GM19397 (cell line): ENCODE data around the gene AURKAIP1.
"Not testable (repeated sequence)": the region's sequence is repeated elsewhere in the genome, so short reads cannot be mapped to it uniquely, and the experiment has no call there.

Experiments used
- ATAC-seq: cut with Tn5 transposase; IDR thresholded peaks from one replicate; pipeline ENCODE4 v1.9.1; 2021; ENCODE audit warnings: mild to moderate bottlenecking, moderate library complexity; ENCODE audit not compliant: unreplicated experiment

Gene AURKAIP1

DNA sequence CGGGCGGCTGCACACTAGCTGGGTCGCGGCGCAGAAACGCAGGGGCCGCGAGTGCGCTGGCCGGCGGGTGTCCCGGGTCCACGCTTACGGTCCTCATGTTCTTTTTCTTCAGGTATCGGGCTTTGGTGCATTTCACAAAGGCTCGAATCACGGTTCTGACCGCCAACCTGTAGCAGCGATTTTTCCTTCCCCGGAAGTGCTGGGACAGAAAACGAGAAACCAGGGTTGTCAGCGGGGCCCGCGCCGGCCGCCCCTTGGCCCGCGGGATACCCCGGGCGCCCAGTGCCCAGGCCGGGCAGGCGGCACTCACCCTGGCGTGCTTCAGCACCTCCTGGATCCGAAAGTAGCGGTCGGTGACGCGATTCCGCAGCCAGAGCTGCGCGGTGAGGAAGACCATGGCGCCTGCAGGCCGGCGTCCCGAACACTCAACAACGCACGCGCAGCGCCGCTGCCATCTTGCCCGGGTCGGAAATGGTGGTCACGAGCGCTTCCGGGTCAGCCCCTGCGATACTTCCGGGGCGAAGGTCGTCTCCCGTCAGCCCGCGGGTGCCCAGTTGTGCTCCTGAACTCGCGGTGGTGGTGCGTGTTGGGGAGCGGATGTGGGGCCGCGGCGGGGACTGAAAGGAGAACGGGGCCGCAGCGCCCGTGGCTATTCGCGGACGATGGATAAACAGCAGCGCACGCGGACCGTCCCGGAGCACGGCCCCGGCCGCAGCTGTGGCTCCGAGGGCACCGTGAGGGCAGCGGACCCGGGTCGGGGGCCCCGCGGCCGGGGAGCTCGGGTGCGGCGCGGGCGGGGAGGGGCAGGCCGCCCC lies 32.0 kb upstream of the AURKAIP1 start, which contains the start of gene MRPL20:
MRPL20 (minus strand) TSS at position 473 of the 815 bp plus-strand sequence; CDS start at position 397, 76 bp downstream.
- ATAC-seq: peak; percentile 89

- ATAC-seq: no peak
Measured at GRCh38 chr1:1406101-1406820, 31.3 kb upstream of the AURKAIP1 start.

- no peak for ATAC-seq
Measured at GRCh38 chr1:1403653-1404052, 28.6 kb upstream of the AURKAIP1 start.

GRCh38 chr1:1402901-1403392 lies 27.9 kb upstream of the AURKAIP1 start:
- not testable (repeated sequence) for ATAC-seq

- ATAC-seq: no peak
Measured at GRCh38 chr1:1402072-1402900, 27.3 kb upstream of the AURKAIP1 start.

- ATAC-seq: no peak
Measured at GRCh38 chr1:1401457-1402010, 26.5 kb upstream of the AURKAIP1 start.

DNA sequence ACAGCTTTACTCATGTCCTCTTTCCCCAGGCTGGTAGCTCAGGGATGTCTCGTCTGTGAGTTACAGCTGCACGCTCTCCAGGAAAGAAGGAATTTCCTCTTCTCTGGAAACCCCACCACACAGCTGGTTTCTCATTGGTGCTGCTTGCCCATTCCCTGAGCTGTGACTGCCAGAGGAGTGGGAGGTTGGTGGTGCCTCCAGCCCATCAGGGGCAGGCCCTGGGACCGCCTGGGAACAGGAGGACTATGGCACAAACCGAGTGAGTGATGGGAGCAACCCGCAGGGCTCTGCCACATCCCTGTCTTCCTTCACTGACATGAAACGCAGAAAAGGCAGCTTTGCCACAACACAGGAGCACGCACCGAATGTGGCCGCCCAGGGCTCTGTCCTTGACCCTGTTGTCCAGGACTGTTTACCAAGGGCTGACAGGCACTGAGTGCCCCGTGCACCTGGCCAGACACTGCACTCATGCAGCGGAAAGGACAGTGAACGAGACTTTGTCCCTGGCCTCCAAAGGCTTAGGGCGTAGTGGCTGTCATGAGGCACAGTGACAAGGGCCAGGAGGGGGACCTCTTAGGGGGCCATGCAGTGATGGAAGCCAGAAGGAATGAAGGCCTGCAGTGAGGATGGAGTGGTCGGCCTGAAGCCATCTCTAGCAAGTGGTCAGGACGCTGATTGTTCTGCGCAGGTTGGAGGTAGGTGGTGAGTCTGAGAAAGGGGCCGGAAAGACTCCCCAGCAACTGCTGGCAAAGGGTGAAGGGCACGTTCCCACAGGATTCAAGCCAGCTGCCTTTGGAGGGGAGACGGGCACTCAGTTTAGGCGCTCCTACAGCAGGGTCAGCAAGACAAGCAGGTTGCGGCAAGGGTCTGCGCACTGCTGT lies 25.8 kb upstream of the AURKAIP1 start:
- no peak for ATAC-seq

GRCh38 chr1:1399872-1400575 lies 25.0 kb upstream of the AURKAIP1 start:
- no peak for ATAC-seq

DNA sequence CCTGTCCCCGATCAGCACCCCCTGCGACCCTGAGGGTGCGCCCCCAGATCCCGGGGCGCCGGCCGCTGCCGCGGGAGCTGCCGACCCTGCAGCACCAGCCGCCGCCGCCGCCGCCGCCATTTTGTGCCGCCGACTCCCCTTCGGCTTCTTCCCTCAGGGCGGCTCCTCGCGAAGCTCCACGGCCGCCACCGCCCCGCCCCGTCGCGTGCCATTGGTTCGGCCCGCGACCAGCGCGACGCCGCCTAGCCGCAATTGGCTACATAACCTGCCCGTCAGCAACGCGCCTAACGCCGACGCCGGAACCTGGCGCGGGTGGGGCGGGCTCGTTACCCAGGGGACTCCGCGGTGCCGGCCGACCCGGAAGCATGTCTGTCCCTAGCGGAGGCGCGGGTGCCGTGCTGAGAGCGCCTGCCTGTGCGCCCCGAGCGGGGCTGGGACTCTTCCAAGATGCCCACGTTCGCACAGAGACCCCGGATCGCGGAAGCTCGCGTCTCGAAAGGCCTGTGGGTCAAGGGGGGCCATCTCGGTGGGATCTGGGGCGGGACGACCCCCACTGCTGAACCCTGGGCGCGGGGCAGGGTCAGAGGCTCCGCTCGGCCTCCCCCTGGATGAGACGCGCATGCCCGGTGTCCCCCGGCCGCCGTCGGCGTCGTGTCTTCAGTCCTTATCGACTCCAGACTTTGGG lies 24.3 kb upstream of the AURKAIP1 start, which contains the start of gene CCNL2:
CCNL2 (minus strand) TSS at position 149 of the 685 bp plus-strand sequence; CDS start at position 120, 29 bp downstream.
- ATAC-seq: peak; percentile 89

DNA sequence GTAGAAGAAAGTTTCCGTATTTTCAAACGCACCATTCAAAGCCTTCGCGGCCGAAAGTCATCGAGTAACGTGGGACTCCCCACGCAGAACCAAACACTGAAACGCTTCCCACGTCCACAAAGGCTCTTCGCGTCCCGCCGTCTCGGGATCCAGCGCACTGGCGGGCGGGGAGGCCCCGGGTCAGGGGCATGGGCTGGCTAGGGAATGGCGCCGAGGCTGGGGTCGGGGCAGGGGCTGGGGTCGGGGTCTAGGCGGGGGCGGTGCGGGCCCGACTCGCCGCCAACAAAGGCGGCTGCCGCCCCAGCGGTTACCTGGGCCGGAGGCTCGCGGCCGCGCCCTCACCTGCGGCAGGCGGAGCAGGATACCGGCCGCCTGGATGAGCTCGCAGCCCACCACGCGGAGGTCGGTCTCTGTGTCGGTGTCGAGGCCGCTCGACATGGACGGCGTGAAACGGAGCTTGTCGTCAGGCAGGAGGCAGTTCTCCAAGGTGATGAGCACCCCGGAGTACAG lies 23.7 kb upstream of the AURKAIP1 start:
- ATAC-seq: no peak

DNA sequence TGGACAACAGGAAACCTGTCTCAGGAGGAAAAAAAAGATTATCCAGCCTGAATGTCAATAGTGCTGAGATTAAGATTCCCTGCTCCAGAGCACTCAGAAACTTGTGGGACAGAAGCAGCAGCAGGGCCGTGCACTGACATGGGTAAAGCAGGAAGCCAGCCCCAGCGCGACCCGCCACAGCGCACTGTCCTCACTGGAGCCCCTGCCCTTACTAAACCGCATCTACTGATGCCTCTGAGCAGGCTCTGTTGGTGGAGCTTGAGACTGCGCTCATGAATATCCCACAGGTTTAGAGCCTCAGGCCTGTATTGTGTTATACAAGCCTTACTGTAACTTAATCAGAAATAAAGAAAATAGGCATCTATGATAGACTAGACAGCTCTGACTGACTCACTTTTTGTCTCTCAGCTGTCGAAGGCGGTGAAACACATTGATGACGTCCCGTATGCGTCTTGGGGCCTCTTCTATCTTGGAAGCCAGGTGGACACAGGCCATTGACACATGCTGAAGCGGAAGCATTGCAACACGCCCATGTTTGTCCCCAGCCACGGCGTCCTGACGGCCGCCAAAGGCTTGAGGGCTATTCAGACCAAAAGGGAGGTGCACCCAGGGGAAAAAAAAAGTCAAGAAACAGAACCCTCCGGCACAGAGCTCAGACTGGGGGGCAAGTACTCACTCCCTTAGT lies 23.0 kb upstream of the AURKAIP1 start:
- no peak for ATAC-seq

GRCh38 chr1:1395166-1395565 lies 20.2 kb upstream of the AURKAIP1 start:
- no peak for ATAC-seq

DNA sequence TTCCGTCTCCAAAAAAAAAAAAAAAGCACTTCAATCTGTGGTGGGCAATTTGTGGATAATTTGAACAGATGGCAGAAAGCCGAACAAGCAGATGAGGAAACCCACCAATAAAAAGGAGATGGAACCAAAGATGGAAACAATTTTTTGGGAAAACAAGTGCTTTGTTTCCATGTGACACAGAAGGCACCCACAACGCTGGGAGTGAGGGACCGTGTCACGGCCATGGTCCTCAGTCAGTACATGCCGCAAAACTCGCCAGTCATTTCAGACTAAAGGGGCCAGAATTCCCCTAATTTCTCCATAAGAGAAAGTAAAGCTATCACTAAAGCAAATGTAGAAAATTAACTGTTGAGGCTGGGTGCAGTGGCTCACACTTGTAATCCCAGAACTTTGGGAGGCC lies 19.1 kb upstream of the AURKAIP1 start:
- no peak for ATAC-seq

GRCh38 chr1:1393428-1393827 lies 18.4 kb upstream of the AURKAIP1 start:
- no peak for ATAC-seq

DNA sequence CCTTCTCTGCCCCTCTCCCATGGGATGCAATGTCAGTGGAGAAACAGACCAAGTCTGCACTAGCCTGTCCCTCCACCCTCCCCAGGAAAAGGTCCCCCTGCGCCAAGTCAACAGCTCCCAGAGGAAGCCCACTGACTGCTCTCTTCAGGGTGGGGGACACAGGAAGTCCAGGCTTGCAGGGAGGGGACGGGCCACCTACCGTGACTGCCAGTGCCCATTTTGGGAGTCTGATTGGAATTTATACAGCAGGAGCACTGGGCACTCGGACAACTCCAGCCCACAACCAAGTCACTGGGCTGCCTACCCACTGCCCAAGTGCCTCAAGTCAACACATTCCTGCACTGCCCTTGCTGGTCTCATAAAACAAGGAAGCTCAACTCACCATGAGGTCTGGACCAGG lies 18.0 kb upstream of the AURKAIP1 start:
- ATAC-seq: no peak

GRCh38 chr1:1391225-1391624 lies 16.2 kb upstream of the AURKAIP1 start:
- no peak for ATAC-seq

DNA sequence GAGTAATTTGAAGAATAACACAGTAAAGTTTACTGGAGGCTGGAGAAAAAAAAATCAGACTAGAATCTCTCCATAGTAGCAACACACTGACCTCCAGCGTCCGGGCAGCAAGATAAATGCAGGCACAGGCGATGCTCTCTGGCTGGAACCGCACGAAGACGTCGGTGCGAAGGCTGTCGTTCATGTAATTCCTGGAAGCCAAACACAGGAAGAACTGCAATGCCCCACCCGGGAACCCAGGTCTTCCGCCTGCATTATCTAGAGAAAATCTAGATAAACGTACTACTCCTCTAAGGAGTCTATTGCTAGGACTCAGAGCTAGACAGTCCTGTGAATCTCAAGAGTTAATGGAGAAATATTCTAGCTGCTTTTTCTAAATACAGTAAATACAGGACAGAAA lies 15.7 kb upstream of the AURKAIP1 start:
- no peak for ATAC-seq

GRCh38 chr1:1388078-1388472 lies 13.1 kb upstream of the AURKAIP1 start:
- no peak for ATAC-seq
